GM12891 (cell line): ENCODE measurements around the gene RNF166.

Experiments
- POLR2A ChIP-seq: IDR thresholded peaks from 2 replicates; pipeline ENCODE4 v1.6.1; 2011; ENCODE audit warnings: low read depth, low read length, control low read depth
- POLR2AphosphoS5 ChIP-seq: IDR thresholded peaks from 2 replicates; pipeline ENCODE4 v1.6.1; 2011; ENCODE audit warnings: low read depth, low read length, control low read depth
- POU2F2 ChIP-seq: IDR thresholded peaks from 2 replicates; pipeline ENCODE4 v1.6.1; 2011; ENCODE audit warnings: low read depth, mild to moderate bottlenecking, control low read depth, low read length, moderate library complexity
- TAF1 ChIP-seq: IDR thresholded peaks from 2 replicates; pipeline ENCODE4 v1.6.1; 2011; ENCODE audit warnings: low read depth, low read length, control low read depth

- no peak for TF ChIP-seq TAF1
- no peak for TF ChIP-seq POLR2A
- TF ChIP-seq POLR2AphosphoS5, result no peak
- TF ChIP-seq POU2F2, result no peak
These were observed 46.3 kb upstream of the RNF166 start for GRCh38 chr16:88752386-88753002.
